HepG2 (cell line): ENCODE measurements around the gene COL5A1.

Source experiments
- CCAR2 ChIP-seq: fragments of 200-400 bp; formaldehyde crosslinking; optimal IDR thresholded peaks from 2 replicates; pipeline ENCODE3; 2018; ENCODE audit warnings: low read depth, mild to moderate bottlenecking, low read length, moderate library complexity
- CTCF ChIP-seq: sonication (generic); formaldehyde crosslinking; IDR thresholded peaks from 2 replicates; pipeline ENCODE4 v1.5.0; 2020; ENCODE audit warnings: mild to moderate bottlenecking, missing genetic modification reagents, moderate library complexity
- ELF3 ChIP-seq: IDR thresholded peaks from 2 replicates; pipeline ENCODE4 v1.6.1; 2016; ENCODE audit warnings: missing genetic modification reagents, missing compliant biosample characterization
- ETV6 ChIP-seq: sonication (generic); formaldehyde crosslinking; conservative IDR thresholded peaks from 2 replicates; pipeline ENCODE4 v1.4.0; 2020; ENCODE audit warnings: missing genetic modification reagents
- MAZ ChIP-seq, 2 experiments: sonication (generic) in 1 of 2; formaldehyde crosslinking in 1 of 2; IDR thresholded peaks; 2 replicates each; pipeline versions ENCODE4 v1.5.0 to v1.6.1; 2012 to 2020; ENCODE audit warnings: low read depth in 2 of 2, mild to moderate bottlenecking in 2 of 2, borderline replicate concordance in 1 of 2, improper control_type of control experiment in 1 of 2, low read length in 1 of 2, missing genetic modification reagents in 1 of 2, moderate library complexity in 1 of 2
- MXI1 ChIP-seq: IDR thresholded peaks from 3 replicates; pipeline ENCODE4 v1.6.1; 2012; ENCODE audit warnings: low read depth, low read length, inconsistent platforms, borderline replicate concordance
- NR2C2 ChIP-seq: sonication (generic); formaldehyde crosslinking; IDR thresholded peaks from 2 replicates; pipeline ENCODE4 v1.4.0; 2020; ENCODE audit warnings: missing genetic modification reagents, mild to moderate bottlenecking, moderate library complexity, borderline replicate concordance
- PITX1 ChIP-seq: sonication (generic); formaldehyde crosslinking; IDR thresholded peaks from 2 replicates; pipeline ENCODE4 v1.5.1; 2020; ENCODE audit warnings: mild to moderate bottlenecking, missing genetic modification reagents
- POLR2AphosphoS5 ChIP-seq: IDR thresholded peaks from 2 replicates; pipeline ENCODE4 v1.6.1; 2012; ENCODE audit warnings: low read depth, low read length
- PRPF4 ChIP-seq: fragments of 200-400 bp; formaldehyde crosslinking; IDR thresholded peaks from 2 replicates; pipeline ENCODE4 v1.6.1; 2016; ENCODE audit warnings: low read length, low read depth; ENCODE audit not compliant: poor library complexity, severe bottlenecking
- ZNF24 ChIP-seq: fragments of 450-650 bp; IDR thresholded peaks from 2 replicates; pipeline ENCODE4 v1.6.1; 2017; ENCODE audit warnings: antibody characterized with exemption, mild to moderate bottlenecking
- ZSCAN30 ChIP-seq: sonication (generic); formaldehyde crosslinking; IDR thresholded peaks from 2 replicates; pipeline ENCODE4 v1.5.0; 2020; ENCODE audit warnings: mild to moderate bottlenecking, missing genetic modification reagents
- TF ChIP-seq, protein P1 (sequence below): sonication (generic); formaldehyde crosslinking; IDR thresholded peaks from 2 replicates; pipeline ENCODE4 v1.5.0; 2020; ENCODE audit warnings: missing genetic modification reagents, mild to moderate bottlenecking, borderline replicate concordance
- TF ChIP-seq, protein P2 (sequence below): sonication (generic); formaldehyde crosslinking; IDR thresholded peaks from 2 replicates; pipeline ENCODE4 v1.8.1; 2023; ENCODE audit warnings: mild to moderate bottlenecking, missing genetic modification reagents, borderline replicate concordance

GRCh38 chr9:134648701-134649530, 7.3 kb downstream of the COL5A1 start:
- TF ChIP-seq MXI1 (no peak), POLR2AphosphoS5 (no peak), ETV6 (CRISPR knock-in tag) (no peak), CTCF (CRISPR knock-in tag) (no peak), MAZ (IDR thresholded peaks at IDR 0.05; ENCODE audit: borderline replicate concordance, low read depth, low read length) (no peak), MAZ (CRISPR knock-in tag; IDR thresholded peaks at IDR 0.05; ENCODE audit: low read depth) (no peak), ELF3 (CRISPR knock-in tag) (no peak), ZSCAN30 (CRISPR knock-in tag) (no peak), PRPF4 (no peak), CCAR2 (no peak), NR2C2 (no peak), PITX1 (CRISPR knock-in tag) (no peak), ZNF24 (no peak)
- TF ChIP-seq, protein P1, sequence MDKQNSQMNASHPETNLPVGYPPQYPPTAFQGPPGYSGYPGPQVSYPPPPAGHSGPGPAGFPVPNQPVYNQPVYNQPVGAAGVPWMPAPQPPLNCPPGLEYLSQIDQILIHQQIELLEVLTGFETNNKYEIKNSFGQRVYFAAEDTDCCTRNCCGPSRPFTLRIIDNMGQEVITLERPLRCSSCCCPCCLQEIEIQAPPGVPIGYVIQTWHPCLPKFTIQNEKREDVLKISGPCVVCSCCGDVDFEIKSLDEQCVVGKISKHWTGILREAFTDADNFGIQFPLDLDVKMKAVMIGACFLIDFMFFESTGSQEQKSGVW (CRISPR knock-in tag), result no peak
- TF ChIP-seq, protein P2, sequence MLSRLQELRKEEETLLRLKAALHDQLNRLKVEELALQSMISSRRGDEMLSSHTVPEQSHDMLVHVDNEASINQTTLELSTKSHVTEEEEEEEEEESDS (CRISPR knock-in tag), result no peak
